Liver (tissue), 9 donors: Measurements from ENCODE around the gene SFMBT2. TPM values are rescaled to one million over a fixed set of nuclear protein-coding genes. Genes with fewer than 3 reads are reported as not detected.

Experiments
- DNase-seq: peaks from one replicate; pipeline ENCODE4 v3.0.0-alpha.2; 2017; ENCODE audit warnings: low spot score
- H3K27ac ChIP-seq, 2 donors: one replicate each; pipeline ENCODE4 v1.7.0; 2013; ENCODE audit warnings: inconsistent platforms in 2 of 2, low read length in 2 of 2, control low read depth in 1 of 2, low read depth in 1 of 2, mild to moderate bottlenecking in 1 of 2
- H3K27me3 ChIP-seq, 4 donors: one replicate each; pipeline versions ENCODE4 v1.6.1 to v1.7.0; 2013; ENCODE audit warnings: low read length in 3 of 4, inconsistent platforms in 1 of 4, mild to moderate bottlenecking in 1 of 4, moderate library complexity in 1 of 4; ENCODE audit not compliant: control insufficient read depth in 4 of 4, insufficient read depth in 4 of 4
- H3K36me3 ChIP-seq, 4 donors: one replicate each; pipeline versions ENCODE4 v1.6.1 to v1.7.0; 2013; ENCODE audit warnings: low read length in 3 of 4, mild to moderate bottlenecking in 3 of 4, low read depth in 1 of 4, moderate library complexity in 1 of 4; ENCODE audit not compliant: control insufficient read depth in 4 of 4, insufficient read depth in 3 of 4
- H3K4me1 ChIP-seq, 4 donors: one replicate each; pipeline versions ENCODE4 v1.6.1 to v1.7.0; 2013; ENCODE audit warnings: low read length in 3 of 4, mild to moderate bottlenecking in 3 of 4, moderate library complexity in 1 of 4; ENCODE audit not compliant: control insufficient read depth in 4 of 4, insufficient read depth in 4 of 4
- H3K4me3 ChIP-seq, 3 donors: one replicate each; pipeline versions ENCODE4 v1.6.1 to v1.7.0; 2013; ENCODE audit warnings: low read length in 3 of 3, control low read depth in 1 of 3, low read depth in 1 of 3, mild to moderate bottlenecking in 1 of 3
- H3K9ac ChIP-seq, 2 donors: one replicate each; pipeline ENCODE4 v1.7.0; 2013; ENCODE audit warnings: low read length in 2 of 2, mild to moderate bottlenecking in 2 of 2, moderate library complexity in 2 of 2, control low read depth in 1 of 2, low read depth in 1 of 2
- H3K9me3 ChIP-seq, 4 donors: one replicate each; pipeline versions ENCODE4 v1.6.1 to v1.7.0; 2013; ENCODE audit warnings: low read length in 3 of 4; ENCODE audit not compliant: control insufficient read depth in 4 of 4
- EGR1 ChIP-seq, 2 donors: IDR thresholded peaks; 2 replicates each; pipeline ENCODE4 v1.6.1; 2016 to 2018; ENCODE audit warnings: antibody characterized with exemption in 2 of 2, low read depth in 2 of 2
- FOXA1 ChIP-seq: IDR thresholded peaks from 2 replicates; pipeline ENCODE4 v1.6.1; 2016; ENCODE audit warnings: antibody characterized with exemption
- FOXA2 ChIP-seq: IDR thresholded peaks from 2 replicates; pipeline ENCODE4 v1.6.1; 2016; ENCODE audit warnings: antibody characterized with exemption
- GABPA ChIP-seq, 2 donors: IDR thresholded peaks in 1 of 2; conservative IDR thresholded peaks in 1 of 2; 2 replicates each; pipeline ENCODE4 v1.6.1; 2016; ENCODE audit warnings: antibody characterized with exemption in 2 of 2, mild to moderate bottlenecking in 1 of 2, moderate library complexity in 1 of 2
- HNF4A ChIP-seq, 2 donors: conservative IDR thresholded peaks; 2 replicates each; pipeline ENCODE4 v1.6.1; 2016; ENCODE audit warnings: antibody characterized with exemption in 2 of 2, mild to moderate bottlenecking in 2 of 2
- HNF4G ChIP-seq: IDR thresholded peaks from 2 replicates; pipeline ENCODE4 v1.6.1; 2016; ENCODE audit warnings: antibody characterized with exemption
- JUND ChIP-seq, 2 donors: IDR thresholded peaks; 2 replicates each; pipeline ENCODE4 v1.6.1; 2016; ENCODE audit warnings: antibody characterized with exemption in 2 of 2
- NR2F2 ChIP-seq: IDR thresholded peaks from 2 replicates; pipeline ENCODE4 v1.6.1; 2016; ENCODE audit warnings: antibody characterized with exemption
- RAD21 ChIP-seq, 2 donors: IDR thresholded peaks; 2 replicates each; pipeline ENCODE4 v1.6.1; 2016; ENCODE audit warnings: antibody characterized with exemption in 2 of 2, mild to moderate bottlenecking in 2 of 2
- SP1 ChIP-seq: IDR thresholded peaks from 2 replicates; pipeline ENCODE4 v1.6.1; 2018; ENCODE audit warnings: antibody characterized with exemption, mild to moderate bottlenecking
- TAF1 ChIP-seq: conservative IDR thresholded peaks from 2 replicates; pipeline ENCODE4 v1.6.1; 2016; ENCODE audit warnings: antibody characterized with exemption, mild to moderate bottlenecking
- YY1 ChIP-seq: IDR thresholded peaks from 2 replicates; pipeline ENCODE4 v1.6.1; 2016; ENCODE audit warnings: antibody characterized with exemption, mild to moderate bottlenecking
- WGBS: extraction: QIAGEN DNeasy Blood & Tissue Kit; methylation state at CpG from one replicate; pipeline ENCODE4 v1.1.7; 2013; 5-methylcytosine and 5-hydroxymethylcytosine counted together
- polyA plus RNA-seq, 2 donors: library from polyadenylated mRNA; stranded (reverse) in 1 of 2; unstranded in 1 of 2; fragments of 200-250 nt in 1 of 2; fragments of >200 nt in 1 of 2; fragmentation: Nextera tagmentation in 1 of 2; extraction: Ambion mirVana in 1 of 2; gene quantifications; one replicate each; pipeline versions ENCODE4 v1.2.1 to v1.2.3, GENCODE V29; 2013 to 2015
- total RNA-seq, 2 donors: library from RNA; depleted of rRNA; stranded (reverse); fragments of >200 nt; gene quantifications; one replicate each; pipeline ENCODE4 v1.2.3, GENCODE V29; 2014
- TF ChIP-seq, protein P1 (sequence below): IDR thresholded peaks from 2 replicates; pipeline ENCODE4 v1.6.1; 2016; ENCODE audit warnings: antibody characterized with exemption
- TF ChIP-seq, protein P2 (sequence below): fragments of 150-350 bp; IDR thresholded peaks from 2 replicates; pipeline ENCODE4 v1.5.1; 2017; ENCODE audit warnings: improper control_type of control experiment, low read depth, low read length; ENCODE audit not compliant: missing input control
- TF ChIP-seq, protein P3 (sequence below): IDR thresholded peaks from 2 replicates; pipeline ENCODE4 v1.6.1; 2016; ENCODE audit warnings: antibody characterized with exemption
- TF ChIP-seq, protein P4 (sequence below): IDR thresholded peaks from 2 replicates; pipeline ENCODE4 v1.6.1; 2016; ENCODE audit warnings: antibody characterized with exemption
- TF ChIP-seq, protein P5 (sequence below): IDR thresholded peaks from 2 replicates; pipeline ENCODE4 v1.6.1; 2016; ENCODE audit warnings: antibody characterized with exemption, mild to moderate bottlenecking
- donor health status: healthy.
- donor health status: healthy.
- donor health status: healthy.
- donor health status: healthy.
- donor health status: healthy.

The SFMBT2 gene
- total and polyA plus RNA-seq, 4 donors, result 0.46 to 2.8 (median 1.5) TPM

DNA sequence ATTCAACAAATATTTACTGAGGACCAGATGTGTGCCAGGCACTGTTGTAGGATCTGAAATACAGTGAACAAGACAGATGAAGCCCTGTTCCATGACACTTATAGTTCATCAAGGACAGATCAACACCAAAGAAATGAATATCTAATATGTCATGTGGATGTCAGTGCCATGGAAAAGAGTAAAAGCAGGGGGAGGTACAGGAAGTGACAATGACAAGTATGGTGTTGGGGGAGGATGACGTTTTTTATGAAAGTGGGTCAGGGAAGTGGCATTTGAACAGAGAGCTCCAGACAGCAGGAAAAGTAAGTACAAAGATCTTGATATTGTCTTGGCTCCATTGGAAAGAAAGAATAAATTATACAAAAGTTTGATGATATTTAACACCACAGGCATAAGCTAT, 7.0 kb upstream of the SFMBT2 start:
- H3K27ac ChIP-seq, result no peak overlapping the region
- 11% methylated on average over 1 of the region's 1 CpG for WGBS
- TF ChIP-seq, protein P1, sequence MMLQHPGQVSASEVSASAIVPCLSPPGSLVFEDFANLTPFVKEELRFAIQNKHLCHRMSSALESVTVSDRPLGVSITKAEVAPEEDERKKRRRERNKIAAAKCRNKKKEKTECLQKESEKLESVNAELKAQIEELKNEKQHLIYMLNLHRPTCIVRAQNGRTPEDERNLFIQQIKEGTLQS, result no peak
- TF ChIP-seq TAF1 (no peak), FOXA2 (no peak), HNF4G (no peak), RAD21 (IDR thresholded peaks at IDR 0.05) (no peak), EGR1 (IDR thresholded peaks at IDR 0.05; ENCODE audit: low read depth in 2 of 2) (no peak), FOXA1 (no peak), NR2F2 (no peak), SP1 (no peak), JUND (IDR thresholded peaks at IDR 0.05) (no peak), HNF4A (conservative IDR thresholded peaks at IDR 0.05) (no peak), YY1 (no peak), GABPA (IDR thresholded peaks at IDR 0.05 in 1 of 2, conservative IDR thresholded peaks at IDR 0.05 in 1 of 2) (no peak)
- TF ChIP-seq, protein P2, sequence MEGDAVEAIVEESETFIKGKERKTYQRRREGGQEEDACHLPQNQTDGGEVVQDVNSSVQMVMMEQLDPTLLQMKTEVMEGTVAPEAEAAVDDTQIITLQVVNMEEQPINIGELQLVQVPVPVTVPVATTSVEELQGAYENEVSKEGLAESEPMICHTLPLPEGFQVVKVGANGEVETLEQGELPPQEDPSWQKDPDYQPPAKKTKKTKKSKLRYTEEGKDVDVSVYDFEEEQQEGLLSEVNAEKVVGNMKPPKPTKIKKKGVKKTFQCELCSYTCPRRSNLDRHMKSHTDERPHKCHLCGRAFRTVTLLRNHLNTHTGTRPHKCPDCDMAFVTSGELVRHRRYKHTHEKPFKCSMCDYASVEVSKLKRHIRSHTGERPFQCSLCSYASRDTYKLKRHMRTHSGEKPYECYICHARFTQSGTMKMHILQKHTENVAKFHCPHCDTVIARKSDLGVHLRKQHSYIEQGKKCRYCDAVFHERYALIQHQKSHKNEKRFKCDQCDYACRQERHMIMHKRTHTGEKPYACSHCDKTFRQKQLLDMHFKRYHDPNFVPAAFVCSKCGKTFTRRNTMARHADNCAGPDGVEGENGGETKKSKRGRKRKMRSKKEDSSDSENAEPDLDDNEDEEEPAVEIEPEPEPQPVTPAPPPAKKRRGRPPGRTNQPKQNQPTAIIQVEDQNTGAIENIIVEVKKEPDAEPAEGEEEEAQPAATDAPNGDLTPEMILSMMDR, result no peak
- TF ChIP-seq, protein P3, sequence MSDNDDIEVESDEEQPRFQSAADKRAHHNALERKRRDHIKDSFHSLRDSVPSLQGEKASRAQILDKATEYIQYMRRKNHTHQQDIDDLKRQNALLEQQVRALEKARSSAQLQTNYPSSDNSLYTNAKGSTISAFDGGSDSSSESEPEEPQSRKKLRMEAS, result no peak
- TF ChIP-seq, protein P4, sequence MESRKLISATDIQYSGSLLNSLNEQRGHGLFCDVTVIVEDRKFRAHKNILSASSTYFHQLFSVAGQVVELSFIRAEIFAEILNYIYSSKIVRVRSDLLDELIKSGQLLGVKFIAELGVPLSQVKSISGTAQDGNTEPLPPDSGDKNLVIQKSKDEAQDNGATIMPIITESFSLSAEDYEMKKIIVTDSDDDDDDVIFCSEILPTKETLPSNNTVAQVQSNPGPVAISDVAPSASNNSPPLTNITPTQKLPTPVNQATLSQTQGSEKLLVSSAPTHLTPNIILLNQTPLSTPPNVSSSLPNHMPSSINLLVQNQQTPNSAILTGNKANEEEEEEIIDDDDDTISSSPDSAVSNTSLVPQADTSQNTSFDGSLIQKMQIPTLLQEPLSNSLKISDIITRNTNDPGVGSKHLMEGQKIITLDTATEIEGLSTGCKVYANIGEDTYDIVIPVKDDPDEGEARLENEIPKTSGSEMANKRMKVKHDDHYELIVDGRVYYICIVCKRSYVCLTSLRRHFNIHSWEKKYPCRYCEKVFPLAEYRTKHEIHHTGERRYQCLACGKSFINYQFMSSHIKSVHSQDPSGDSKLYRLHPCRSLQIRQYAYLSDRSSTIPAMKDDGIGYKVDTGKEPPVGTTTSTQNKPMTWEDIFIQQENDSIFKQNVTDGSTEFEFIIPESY, result no peak
- no peak overlapping the region for H3K9ac ChIP-seq
- H3K4me1 ChIP-seq, result peaks cover 0 to 2% (median under 1%) of the 10 kb centered on the region in 4 donors
- H3K4me3 ChIP-seq, result no peak overlapping the region
- DNase-seq, result no peak
- H3K36me3 ChIP-seq, result no peaks in the 10 kb centered on the region
- no peaks in the 10 kb centered on the region for H3K9me3 ChIP-seq
- H3K27me3 ChIP-seq, result peaks cover 0 to 3% (median 0%) of the 10 kb centered on the region in 4 donors

DNA sequence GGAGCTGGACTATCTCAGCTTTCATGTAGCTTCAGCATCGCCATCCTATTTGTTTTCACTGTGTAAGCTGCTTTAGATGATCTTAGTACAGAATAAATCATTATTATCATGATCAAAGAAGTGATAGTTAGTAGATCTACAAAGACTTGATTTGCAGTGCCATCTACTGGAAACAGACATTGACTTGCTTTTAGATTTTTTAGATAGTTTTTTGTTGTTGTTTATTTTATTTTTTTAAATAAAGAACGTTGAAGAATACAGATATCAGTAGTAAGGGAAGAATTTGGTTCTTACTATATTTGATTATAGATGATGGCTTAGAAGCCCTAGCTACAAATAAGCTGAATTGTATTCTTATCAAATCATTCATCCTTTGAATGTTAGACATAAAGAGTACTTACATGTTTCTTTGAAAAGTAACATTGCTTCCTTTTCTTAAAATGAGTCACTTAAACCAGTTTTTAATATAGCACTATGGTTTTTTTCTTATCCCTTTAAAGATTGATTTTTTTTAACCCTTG, 6.3 kb upstream of the SFMBT2 start:
- H3K27ac ChIP-seq, result no peak overlapping the region
- H3K9me3 ChIP-seq, result no peaks in the 10 kb centered on the region
- no peak overlapping the region for H3K9ac ChIP-seq
- H3K4me1 ChIP-seq, result peaks cover 0 to 9% (median 3%) of the 10 kb centered on the region in 4 donors
- peaks cover 0 to 8% (median 0%) of the 10 kb centered on the region in 4 donors for H3K27me3 ChIP-seq
- H3K4me3 ChIP-seq, result no peak overlapping the region
- no peaks in the 10 kb centered on the region for H3K36me3 ChIP-seq
- 4% methylated on average over 2 of the region's 2 CpGs for whole genome bisulfite sequencing
- DNase-seq, result no peak
- TF ChIP-seq, protein P2, result peak; percentile 50
- TF ChIP-seq HNF4A (conservative IDR thresholded peaks at IDR 0.05) (no peak), RAD21 (IDR thresholded peaks at IDR 0.05) (peak; percentile 83 to 87), FOXA1 (no peak), GABPA (IDR thresholded peaks at IDR 0.05 in 1 of 2, conservative IDR thresholded peaks at IDR 0.05 in 1 of 2) (no peak)
- TF ChIP-seq, protein P5, sequence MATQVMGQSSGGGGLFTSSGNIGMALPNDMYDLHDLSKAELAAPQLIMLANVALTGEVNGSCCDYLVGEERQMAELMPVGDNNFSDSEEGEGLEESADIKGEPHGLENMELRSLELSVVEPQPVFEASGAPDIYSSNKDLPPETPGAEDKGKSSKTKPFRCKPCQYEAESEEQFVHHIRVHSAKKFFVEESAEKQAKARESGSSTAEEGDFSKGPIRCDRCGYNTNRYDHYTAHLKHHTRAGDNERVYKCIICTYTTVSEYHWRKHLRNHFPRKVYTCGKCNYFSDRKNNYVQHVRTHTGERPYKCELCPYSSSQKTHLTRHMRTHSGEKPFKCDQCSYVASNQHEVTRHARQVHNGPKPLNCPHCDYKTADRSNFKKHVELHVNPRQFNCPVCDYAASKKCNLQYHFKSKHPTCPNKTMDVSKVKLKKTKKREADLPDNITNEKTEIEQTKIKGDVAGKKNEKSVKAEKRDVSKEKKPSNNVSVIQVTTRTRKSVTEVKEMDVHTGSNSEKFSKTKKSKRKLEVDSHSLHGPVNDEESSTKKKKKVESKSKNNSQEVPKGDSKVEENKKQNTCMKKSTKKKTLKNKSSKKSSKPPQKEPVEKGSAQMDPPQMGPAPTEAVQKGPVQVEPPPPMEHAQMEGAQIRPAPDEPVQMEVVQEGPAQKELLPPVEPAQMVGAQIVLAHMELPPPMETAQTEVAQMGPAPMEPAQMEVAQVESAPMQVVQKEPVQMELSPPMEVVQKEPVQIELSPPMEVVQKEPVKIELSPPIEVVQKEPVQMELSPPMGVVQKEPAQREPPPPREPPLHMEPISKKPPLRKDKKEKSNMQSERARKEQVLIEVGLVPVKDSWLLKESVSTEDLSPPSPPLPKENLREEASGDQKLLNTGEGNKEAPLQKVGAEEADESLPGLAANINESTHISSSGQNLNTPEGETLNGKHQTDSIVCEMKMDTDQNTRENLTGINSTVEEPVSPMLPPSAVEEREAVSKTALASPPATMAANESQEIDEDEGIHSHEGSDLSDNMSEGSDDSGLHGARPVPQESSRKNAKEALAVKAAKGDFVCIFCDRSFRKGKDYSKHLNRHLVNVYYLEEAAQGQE, result no peak
